Heart left ventricle (tissue), 13 donors: ENCODE results near the gene FOXP4.

Experiments used
- POLR2A ChIP-seq, 2 donors: fragments of 450-650 bp; IDR thresholded peaks; one replicate each; pipeline ENCODE4 v1.6.1; 2017; ENCODE audit warnings: antibody characterized with exemption in 2 of 2, mild to moderate bottlenecking in 2 of 2, moderate library complexity in 2 of 2
- TF ChIP-seq, protein P1 (sequence below), 12 donors: fragments of 200-600 bp; sonication (generic) in 4 of 12; IDR thresholded peaks; one replicate each; pipeline versions ENCODE4 v1.5.0 to v1.8.0; 2018 to 2022; ENCODE audit warnings: antibody characterized with exemption in 12 of 12, mild to moderate bottlenecking in 5 of 12
- donor health status: ischemic (EF 13 %, LVEDD 7.1; RV severe dilation, severe dysfunction).
- donor health status: DM: no; HTN: yes; CAD: no.
- donor health status: DM: no; HTN: no; CAD: no.
- donor health status: ischemic (EF 25% LVEDD 6.9; RV normal size, moderate dysfunction).
- donor health status: ischemic (EF 25% LVEDD 5.7; RV mildly dilated, moderate dysfunction).
- donor health status: ischemic (EF 35%, LVEDD 5.7; RV mildly dilated, moderate dysfunction).
- donor health status: nonischemic (EF 11% LVEDD 7.7; RV severe dilation, severe dysfunction).
- donor health status: DM: yes; HTN: yes; CAD: no.
- donor health status: PGD.
- donor health status: ischemic (EF 29% LVEDD 5.4; RV normal size, mild dysfunction).
- donor health status: nonischemic (EF 23%, LVEDD 6.1; RV moderate dilation, normal function).

DNA sequence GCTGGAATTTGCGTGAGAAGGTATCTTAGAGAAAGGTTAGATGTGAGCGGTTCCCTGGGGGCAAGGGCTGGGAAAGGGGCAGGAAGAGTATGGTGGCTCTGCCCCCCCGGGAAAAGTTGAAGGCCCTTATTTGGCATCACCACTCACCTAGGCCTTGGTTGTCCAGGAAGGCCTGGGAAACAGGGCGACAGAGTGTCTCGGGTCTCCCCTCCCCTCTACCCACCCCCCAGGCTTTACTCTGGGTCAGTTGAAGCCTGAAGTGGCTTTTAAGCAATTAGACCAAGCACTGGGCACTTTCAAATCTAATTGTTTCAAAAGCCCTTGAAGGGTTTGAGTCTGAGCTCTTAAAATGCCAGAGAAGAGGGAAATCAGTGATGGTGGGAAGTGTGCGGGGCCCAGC lies 30.2 kb upstream of the FOXP4 start:
- TF ChIP-seq, protein P1, sequence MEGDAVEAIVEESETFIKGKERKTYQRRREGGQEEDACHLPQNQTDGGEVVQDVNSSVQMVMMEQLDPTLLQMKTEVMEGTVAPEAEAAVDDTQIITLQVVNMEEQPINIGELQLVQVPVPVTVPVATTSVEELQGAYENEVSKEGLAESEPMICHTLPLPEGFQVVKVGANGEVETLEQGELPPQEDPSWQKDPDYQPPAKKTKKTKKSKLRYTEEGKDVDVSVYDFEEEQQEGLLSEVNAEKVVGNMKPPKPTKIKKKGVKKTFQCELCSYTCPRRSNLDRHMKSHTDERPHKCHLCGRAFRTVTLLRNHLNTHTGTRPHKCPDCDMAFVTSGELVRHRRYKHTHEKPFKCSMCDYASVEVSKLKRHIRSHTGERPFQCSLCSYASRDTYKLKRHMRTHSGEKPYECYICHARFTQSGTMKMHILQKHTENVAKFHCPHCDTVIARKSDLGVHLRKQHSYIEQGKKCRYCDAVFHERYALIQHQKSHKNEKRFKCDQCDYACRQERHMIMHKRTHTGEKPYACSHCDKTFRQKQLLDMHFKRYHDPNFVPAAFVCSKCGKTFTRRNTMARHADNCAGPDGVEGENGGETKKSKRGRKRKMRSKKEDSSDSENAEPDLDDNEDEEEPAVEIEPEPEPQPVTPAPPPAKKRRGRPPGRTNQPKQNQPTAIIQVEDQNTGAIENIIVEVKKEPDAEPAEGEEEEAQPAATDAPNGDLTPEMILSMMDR (IDR thresholded peaks at IDR 0.05) = no peak
- no peak for TF ChIP-seq POLR2A (IDR thresholded peaks at IDR 0.05)
